ENCODE results near the gene MBIP. TPM values are rescaled to one million over a fixed set of nuclear protein-coding genes. Genes with fewer than 3 reads are reported as not detected.
"Not testable (repeated sequence)": the region's sequence is repeated elsewhere in the genome, so short reads cannot be mapped to it uniquely, and the experiment has no call there.

MBIP gene, protein sequence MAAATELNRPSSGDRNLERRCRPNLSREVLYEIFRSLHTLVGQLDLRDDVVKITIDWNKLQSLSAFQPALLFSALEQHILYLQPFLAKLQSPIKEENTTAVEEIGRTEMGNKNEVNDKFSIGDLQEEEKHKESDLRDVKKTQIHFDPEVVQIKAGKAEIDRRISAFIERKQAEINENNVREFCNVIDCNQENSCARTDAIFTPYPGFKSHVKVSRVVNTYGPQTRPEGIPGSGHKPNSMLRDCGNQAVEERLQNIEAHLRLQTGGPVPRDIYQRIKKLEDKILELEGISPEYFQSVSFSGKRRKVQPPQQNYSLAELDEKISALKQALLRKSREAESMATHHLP
- total RNA-seq, result 10 to 100 TPM; 40.2 to 46.0 (median 44.1) TPM

DNA sequence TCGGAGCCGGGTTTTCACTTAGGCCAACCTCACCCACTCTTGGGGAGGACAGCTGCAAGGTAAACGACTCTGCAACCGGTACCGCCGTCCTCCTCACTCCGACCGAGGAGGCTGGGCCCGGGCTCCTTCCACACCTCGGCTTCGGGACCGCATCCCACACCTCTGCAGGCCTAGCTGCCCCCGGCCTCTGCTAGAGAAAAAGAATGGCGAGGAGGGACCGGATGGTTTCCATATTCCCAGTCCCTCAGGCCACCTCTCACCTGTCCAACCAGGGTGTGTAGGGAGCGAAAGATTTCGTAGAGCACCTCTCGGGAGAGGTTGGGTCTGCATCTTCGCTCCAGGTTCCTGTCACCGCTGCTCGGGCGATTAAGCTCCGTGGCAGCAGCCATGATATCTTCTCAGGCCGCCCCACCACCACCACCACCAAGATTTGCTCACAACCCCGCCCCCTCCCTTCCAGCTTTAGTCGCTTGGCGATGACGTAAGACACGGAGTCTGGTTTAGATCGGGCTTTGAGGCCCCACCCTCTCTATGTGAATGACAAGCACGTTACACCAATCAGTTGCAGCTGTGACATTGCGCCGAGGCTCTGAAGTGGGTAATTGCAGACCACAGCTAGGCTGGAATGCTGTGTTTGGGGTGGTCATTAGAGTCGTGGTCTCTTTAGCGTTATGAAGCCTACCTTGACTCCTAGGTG lies at the start of gene MBIP:
TSS of gene MBIP (minus strand) at position 438 of the 697 bp plus-strand sequence. CDS start at position 389, 49 bp downstream.
- Mint-ChIP-seq H3K4me3 (peak within 1 kb of the TSS; percentile 93), H3K9me3 (no peaks in the 10 kb centered on the region), H3K4me1 (ENCODE audit: low read depth) (peaks cover 38% of the 10 kb centered on the region), H3K36me3 (ENCODE audit: insufficient read depth) (no peaks in the 10 kb centered on the region), H3K27me3 (ENCODE audit: low read depth) (peaks cover 12% of the 10 kb centered on the region)
- ATAC-seq, result peak; percentile 93 to 95
- DNase-seq, result peak; percentile 88

- H3K36me3 Mint-ChIP-seq (ENCODE audit: insufficient read depth), result no peaks in the 10 kb centered on the region
- H3K4me1 Mint-ChIP-seq (ENCODE audit: low read depth), result no peaks in the 10 kb centered on the region
- peaks cover 5% of the 10 kb centered on the region for H3K27me3 Mint-ChIP-seq (ENCODE audit: low read depth)
- DNase-seq (no peak), ATAC-seq (no peak)
- H3K9me3 Mint-ChIP-seq, result no peaks in the 10 kb centered on the region
- H3K4me3 Mint-ChIP-seq, result no peak overlapping the region
Measured at GRCh38 chr14:36367985-36368774, 47.7 kb upstream of the MBIP start.

GRCh38 chr14:36365766-36366165 lies 45.3 kb upstream of the MBIP start:
- Mint-ChIP-seq H3K4me3 (no peak overlapping the region), H3K36me3 (ENCODE audit: insufficient read depth) (no peaks in the 10 kb centered on the region), H3K27me3 (ENCODE audit: low read depth) (peaks cover 5% of the 10 kb centered on the region), H3K4me1 (ENCODE audit: low read depth) (no peaks in the 10 kb centered on the region), H3K9me3 (no peaks in the 10 kb centered on the region)
- no peak for ATAC-seq
- DNase-seq, result no peak

DNA sequence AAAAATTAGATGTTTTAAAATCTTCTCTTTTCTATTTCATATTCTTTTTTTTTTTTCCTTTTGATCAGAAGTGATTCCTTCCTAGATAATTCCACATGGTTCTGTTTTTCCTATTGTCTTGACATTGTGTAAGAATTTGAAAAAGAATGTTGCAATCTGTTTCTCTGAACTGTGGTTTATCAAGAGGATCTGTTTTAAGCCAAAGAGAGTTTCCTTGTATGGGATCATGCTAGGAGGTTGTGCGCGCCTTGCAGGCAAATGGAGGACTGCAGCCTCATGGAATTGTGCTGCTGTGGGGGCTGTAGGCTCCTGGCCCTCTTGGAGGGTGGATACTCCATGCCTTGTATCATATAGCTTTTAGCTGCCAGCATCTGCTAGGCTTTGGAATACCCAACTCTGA lies 43.3 kb upstream of the MBIP start:
- Mint-ChIP-seq H3K4me1 (ENCODE audit: low read depth) (no peaks in the 10 kb centered on the region), H3K4me3 (no peak overlapping the region), H3K27me3 (ENCODE audit: low read depth) (peaks cover 5% of the 10 kb centered on the region), H3K36me3 (ENCODE audit: insufficient read depth) (no peaks in the 10 kb centered on the region), H3K9me3 (no peaks in the 10 kb centered on the region)
- ATAC-seq (no peak), DNase-seq (no peak)

- H3K27me3 Mint-ChIP-seq (ENCODE audit: low read depth), result peaks cover 2% of the 10 kb centered on the region
- DNase-seq (no peak), ATAC-seq (no peak)
- H3K4me1 Mint-ChIP-seq (ENCODE audit: low read depth), result no peaks in the 10 kb centered on the region
- H3K9me3 Mint-ChIP-seq, result no peaks in the 10 kb centered on the region
- no peak overlapping the region for H3K4me3 Mint-ChIP-seq
- no peaks in the 10 kb centered on the region for H3K36me3 Mint-ChIP-seq (ENCODE audit: insufficient read depth)
Measured at GRCh38 chr14:36362648-36363047, 42.2 kb upstream of the MBIP start.

DNA sequence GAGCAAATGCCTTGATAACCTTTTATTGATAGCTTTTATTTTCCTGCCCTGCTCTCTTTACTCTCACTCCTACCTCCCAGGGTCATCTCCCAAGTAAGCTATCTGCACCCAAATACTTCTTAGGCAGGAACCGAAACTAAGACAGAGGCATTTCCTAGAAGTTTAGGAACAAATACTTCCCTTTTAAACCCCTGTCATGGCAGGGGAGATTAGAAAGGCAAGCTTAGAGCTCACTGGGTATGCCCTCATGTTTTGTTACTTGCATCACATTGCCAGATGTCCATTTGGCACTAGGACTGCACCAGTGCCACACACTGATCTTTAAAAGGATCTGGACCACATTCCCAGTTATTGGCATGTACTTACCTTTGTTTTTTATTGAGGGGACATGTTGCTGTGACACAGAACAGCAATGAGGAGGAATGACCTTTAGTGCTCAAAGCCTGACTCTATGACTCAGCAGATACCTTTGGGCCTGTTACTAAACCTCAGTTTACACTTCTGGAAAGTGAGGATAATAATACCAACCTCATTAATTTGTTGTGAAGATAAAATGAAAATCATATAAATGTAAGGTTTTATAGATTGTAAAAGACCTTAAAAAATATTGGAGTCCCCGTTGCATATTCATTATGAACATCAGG lies 40.9 kb upstream of the MBIP start:
- Mint-ChIP-seq H3K4me1 (ENCODE audit: low read depth) (no peaks in the 10 kb centered on the region), H3K36me3 (ENCODE audit: insufficient read depth) (no peaks in the 10 kb centered on the region), H3K9me3 (peaks cover 8% of the 10 kb centered on the region), H3K4me3 (no peak overlapping the region), H3K27me3 (ENCODE audit: low read depth) (peaks cover 2% of the 10 kb centered on the region)
- DNase-seq (no peak), ATAC-seq (no peak)

GRCh38 chr14:36356862-36357261 lies 36.4 kb upstream of the MBIP start:
- Mint-ChIP-seq H3K4me1 (ENCODE audit: low read depth) (no peaks in the 10 kb centered on the region), H3K27me3 (ENCODE audit: low read depth) (peaks cover 3% of the 10 kb centered on the region), H3K9me3 (peaks cover 25% of the 10 kb centered on the region), H3K36me3 (ENCODE audit: insufficient read depth) (no peaks in the 10 kb centered on the region), H3K4me3 (no peak overlapping the region)
- ATAC-seq (no peak), DNase-seq (no peak)

DNA sequence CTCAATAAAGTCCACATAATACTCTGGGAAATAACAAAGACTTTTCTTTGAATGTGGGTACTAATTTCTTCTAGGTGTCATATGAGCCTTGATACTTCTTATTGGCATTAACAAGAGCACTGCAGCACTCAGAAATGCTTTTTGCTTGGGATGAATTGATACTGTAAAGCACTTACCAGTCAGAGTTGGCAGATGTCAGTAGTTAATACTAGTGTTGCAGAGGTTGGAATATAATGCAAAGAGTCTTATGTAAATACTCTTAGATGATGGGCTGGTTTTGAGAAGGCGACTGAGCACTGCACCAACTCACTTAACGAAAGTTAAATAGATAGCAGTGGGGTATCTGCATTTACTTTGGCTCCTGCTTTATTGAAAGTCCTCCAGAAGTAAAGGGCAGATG lies 25.6 kb upstream of the MBIP start:
- DNase-seq, result no peak
- Mint-ChIP-seq H3K4me3 (no peak overlapping the region), H3K36me3 (ENCODE audit: insufficient read depth) (no peaks in the 10 kb centered on the region), H3K4me1 (ENCODE audit: low read depth) (no peaks in the 10 kb centered on the region), H3K27me3 (ENCODE audit: low read depth) (peaks cover 18% of the 10 kb centered on the region), H3K9me3 (no peaks in the 10 kb centered on the region)
- ATAC-seq, result no peak

- Mint-ChIP-seq H3K36me3 (ENCODE audit: insufficient read depth) (no peaks in the 10 kb centered on the region), H3K4me3 (no peak overlapping the region), H3K9me3 (no peaks in the 10 kb centered on the region), H3K4me1 (ENCODE audit: low read depth) (peaks cover 4% of the 10 kb centered on the region), H3K27me3 (ENCODE audit: low read depth) (peaks cover 16% of the 10 kb centered on the region)
- ATAC-seq (no peak), DNase-seq (no peak)
Measured at GRCh38 chr14:36344211-36344610, 23.8 kb upstream of the MBIP start.

- H3K4me3 Mint-ChIP-seq; DNase-seq; H3K9me3 Mint-ChIP-seq; H3K4me1 Mint-ChIP-seq (ENCODE audit: low read depth); H3K36me3 Mint-ChIP-seq (ENCODE audit: insufficient read depth); ATAC-seq: not testable (repeated sequence)
- H3K27me3 Mint-ChIP-seq (ENCODE audit: low read depth), result peaks cover 20% of the 10 kb centered on the region
Measured at GRCh38 chr14:36341811-36342210, 21.4 kb upstream of the MBIP start.

GRCh38 chr14:36340276-36340890 lies 19.9 kb upstream of the MBIP start:
- no peaks in the 10 kb centered on the region for H3K9me3 Mint-ChIP-seq
- ATAC-seq, result peak; percentile 43 to 75
- H3K27me3 Mint-ChIP-seq (ENCODE audit: low read depth), result peaks cover 24% of the 10 kb centered on the region
- no peak for DNase-seq
- H3K4me1 Mint-ChIP-seq (ENCODE audit: low read depth), result peaks cover 4% of the 10 kb centered on the region
- H3K4me3 Mint-ChIP-seq, result no peak overlapping the region
- no peaks in the 10 kb centered on the region for H3K36me3 Mint-ChIP-seq (ENCODE audit: insufficient read depth)

- peaks cover 4% of the 10 kb centered on the region for H3K4me1 Mint-ChIP-seq (ENCODE audit: low read depth)
- no peaks in the 10 kb centered on the region for H3K9me3 Mint-ChIP-seq
- ATAC-seq, result peak; percentile 18 to 30
- DNase-seq, result no peak
- peaks cover 26% of the 10 kb centered on the region for H3K27me3 Mint-ChIP-seq (ENCODE audit: low read depth)
- no peaks in the 10 kb centered on the region for H3K36me3 Mint-ChIP-seq (ENCODE audit: insufficient read depth)
- no peak overlapping the region for H3K4me3 Mint-ChIP-seq
Measured at GRCh38 chr14:36339816-36340215, 19.4 kb upstream of the MBIP start.

GRCh38 chr14:36333119-36333518 lies 12.7 kb upstream of the MBIP start:
- Mint-ChIP-seq H3K27me3 (ENCODE audit: low read depth) (peaks cover 18% of the 10 kb centered on the region), H3K36me3 (ENCODE audit: insufficient read depth) (no peaks in the 10 kb centered on the region), H3K9me3 (no peaks in the 10 kb centered on the region), H3K4me1 (ENCODE audit: low read depth) (no peaks in the 10 kb centered on the region), H3K4me3 (no peak overlapping the region)
- no peak for ATAC-seq
- DNase-seq, result no peak

DNA sequence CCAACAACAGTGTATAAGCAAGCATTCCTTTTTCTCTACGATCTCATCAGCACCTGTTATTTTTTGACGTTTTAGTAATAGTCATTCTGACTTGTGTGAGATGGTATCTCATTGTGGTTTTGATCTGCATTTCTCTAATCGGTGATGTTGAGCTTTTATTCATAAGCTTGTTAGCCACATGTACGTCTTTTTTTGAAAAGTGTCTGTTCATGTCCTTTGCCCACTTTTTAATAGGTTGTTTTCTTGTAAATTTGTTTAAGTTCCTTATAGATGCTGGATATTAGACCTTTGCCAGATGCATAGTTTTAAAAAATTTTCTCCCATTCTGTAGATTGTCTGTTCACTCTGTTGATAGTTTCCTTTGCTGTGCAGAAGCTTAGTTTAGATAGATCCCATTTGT lies 7.1 kb upstream of the MBIP start:
- peaks cover 33% of the 10 kb centered on the region for H3K27me3 Mint-ChIP-seq (ENCODE audit: low read depth)
- H3K4me3 Mint-ChIP-seq; H3K9me3 Mint-ChIP-seq; H3K4me1 Mint-ChIP-seq (ENCODE audit: low read depth); DNase-seq; ATAC-seq; H3K36me3 Mint-ChIP-seq (ENCODE audit: insufficient read depth): not testable (repeated sequence)

Data from activated T-cell treated with anti-CD3 and anti-CD28 coated beads, Interleukin-2, amount 50 U/mL, for 4 hours (primary cell).